Loucy (cell line): ENCODE data around the gene WDR43.

Experiments used
- H2AFZ ChIP-seq: fragments of 200-600 bp; sonication (generic); 2 replicates; pipeline ENCODE4 v1.6.0; 2016; ENCODE audit warnings: antibody characterized with exemption, mild to moderate bottlenecking, low read length, moderate library complexity
- H3F3A ChIP-seq: fragments of 200-600 bp; 2 replicates; pipeline ENCODE4 v1.6.0; 2016; ENCODE audit warnings: antibody characterized with exemption, low read depth, mild to moderate bottlenecking
- H3K27me3 ChIP-seq: fragments of 200-600 bp; sonication (generic); 2 replicates; pipeline ENCODE4 v1.6.1; 2014; ENCODE audit warnings: low read length, mild to moderate bottlenecking; ENCODE audit not compliant: insufficient read depth, poor library complexity, severe bottlenecking
- H3K36me3 ChIP-seq: fragments of 200-600 bp; sonication (generic); 2 replicates; pipeline ENCODE4 v1.6.1; 2016; ENCODE audit warnings: low read length; ENCODE audit not compliant: insufficient read depth
- H3K4me1 ChIP-seq: fragments of 200-600 bp; sonication (generic); 2 replicates; pipeline ENCODE4 v1.5.1; 2014; ENCODE audit warnings: low read length, mild to moderate bottlenecking; ENCODE audit not compliant: insufficient read depth, poor library complexity, severe bottlenecking
- H3K4me2 ChIP-seq: fragments of 200-600 bp; sonication (generic); 2 replicates; pipeline ENCODE4 v1.6.0; 2014; ENCODE audit warnings: antibody characterized with exemption, low read length, low read depth, mild to moderate bottlenecking; ENCODE audit not compliant: poor library complexity, severe bottlenecking
- H3K4me3 ChIP-seq: fragments of 200-600 bp; sonication (generic); 2 replicates; pipeline ENCODE4 v1.5.1; 2014; ENCODE audit warnings: low read length, mild to moderate bottlenecking, mixed read lengths; ENCODE audit not compliant: poor library complexity, severe bottlenecking
- H3K79me2 ChIP-seq: fragments of 200-600 bp; sonication (generic); 2 replicates; pipeline ENCODE4 v1.6.1; 2014; ENCODE audit warnings: low read length; ENCODE audit not compliant: insufficient read depth
- H3K9ac ChIP-seq: fragments of 200-600 bp; sonication (generic); 2 replicates; pipeline ENCODE4 v1.6.0; 2014; ENCODE audit warnings: mild to moderate bottlenecking, low read depth, low read length, moderate library complexity; ENCODE audit not compliant: poor library complexity, severe bottlenecking
- H3K9me2 ChIP-seq: fragments of 200-600 bp; sonication (generic); replicated peaks from 2 replicates; pipeline ENCODE4 v1.6.1; 2016; ENCODE audit warnings: low read depth, low read length, mixed read lengths
- H3K9me3 ChIP-seq: fragments of 200-600 bp; sonication (generic); 2 replicates; pipeline ENCODE4 v1.6.1; 2014; ENCODE audit warnings: mild to moderate bottlenecking, antibody characterized with exemption, low read length, low read depth; ENCODE audit not compliant: insufficient read depth
- H4K20me1 ChIP-seq: fragments of 200-600 bp; sonication (generic); 2 replicates; pipeline ENCODE4 v1.6.0; 2014; ENCODE audit warnings: antibody characterized with exemption, low read length, mild to moderate bottlenecking; ENCODE audit not compliant: insufficient read depth, poor library complexity, severe bottlenecking
- EZH2phosphoT487 ChIP-seq: fragments of 200-600 bp; IDR thresholded peaks from 2 replicates; pipeline ENCODE4 v1.6.1; 2018; ENCODE audit warnings: antibody characterized with exemption, mild to moderate bottlenecking, moderate library complexity, borderline replicate concordance
- TF ChIP-seq, protein P1 (sequence below): fragments of 200-600 bp; sonication (generic); conservative IDR thresholded peaks from 2 replicates; pipeline ENCODE4 v1.5.1; 2014; ENCODE audit warnings: mild to moderate bottlenecking, antibody characterized with exemption, low read length

Gene WDR43

DNA sequence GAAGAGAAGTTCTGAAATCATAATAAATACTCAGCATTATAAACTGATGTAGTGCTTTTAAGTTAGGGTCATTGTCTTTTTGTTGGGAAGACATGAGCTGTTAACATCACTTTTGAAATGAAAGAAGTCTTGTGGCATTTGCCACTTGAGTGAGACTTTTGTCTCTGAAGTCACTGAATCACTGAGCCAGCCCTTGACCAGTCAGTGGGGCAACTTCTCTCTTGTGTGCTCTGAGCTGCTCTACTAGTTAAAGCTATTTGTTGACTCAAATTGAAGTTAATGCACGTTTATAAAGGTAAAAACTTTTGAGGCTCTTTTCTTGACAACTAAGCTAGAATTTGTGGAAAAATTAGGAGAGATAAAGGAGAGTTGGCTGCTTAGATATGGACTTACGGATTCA is 6.7 kb downstream of the WDR43 start:
- Histone ChIP-seq H3K79me2 (peaks cover 95% of the 10 kb centered on the region), H3F3A (no peaks in the 10 kb centered on the region), H3K4me2 (peak overlapping the region; percentile 95), H2AFZ (no peak overlapping the region), H3K9me3 (no peaks in the 10 kb centered on the region), H3K27me3 (no peaks in the 10 kb centered on the region), H3K36me3 (peaks cover 45% of the 10 kb centered on the region; the same call in 1 of the 2 replicates), H3K4me1 (peaks cover 44% of the 10 kb centered on the region), H3K9ac (no peak overlapping the region), H3K9me2 (no peaks in the 10 kb centered on the region), H4K20me1 (peaks cover 92% of the 10 kb centered on the region), H3K4me3 (no peak overlapping the region)
- TF ChIP-seq, protein P1, sequence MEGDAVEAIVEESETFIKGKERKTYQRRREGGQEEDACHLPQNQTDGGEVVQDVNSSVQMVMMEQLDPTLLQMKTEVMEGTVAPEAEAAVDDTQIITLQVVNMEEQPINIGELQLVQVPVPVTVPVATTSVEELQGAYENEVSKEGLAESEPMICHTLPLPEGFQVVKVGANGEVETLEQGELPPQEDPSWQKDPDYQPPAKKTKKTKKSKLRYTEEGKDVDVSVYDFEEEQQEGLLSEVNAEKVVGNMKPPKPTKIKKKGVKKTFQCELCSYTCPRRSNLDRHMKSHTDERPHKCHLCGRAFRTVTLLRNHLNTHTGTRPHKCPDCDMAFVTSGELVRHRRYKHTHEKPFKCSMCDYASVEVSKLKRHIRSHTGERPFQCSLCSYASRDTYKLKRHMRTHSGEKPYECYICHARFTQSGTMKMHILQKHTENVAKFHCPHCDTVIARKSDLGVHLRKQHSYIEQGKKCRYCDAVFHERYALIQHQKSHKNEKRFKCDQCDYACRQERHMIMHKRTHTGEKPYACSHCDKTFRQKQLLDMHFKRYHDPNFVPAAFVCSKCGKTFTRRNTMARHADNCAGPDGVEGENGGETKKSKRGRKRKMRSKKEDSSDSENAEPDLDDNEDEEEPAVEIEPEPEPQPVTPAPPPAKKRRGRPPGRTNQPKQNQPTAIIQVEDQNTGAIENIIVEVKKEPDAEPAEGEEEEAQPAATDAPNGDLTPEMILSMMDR: no peak
- TF ChIP-seq EZH2phosphoT487: no peak

- H3K4me1 ChIP-seq: peaks cover 37% of the 10 kb centered on the region
- H3K79me2 ChIP-seq: peaks cover 95% of the 10 kb centered on the region
- peaks cover 89% of the 10 kb centered on the region for H4K20me1 ChIP-seq
- no peak overlapping the region for H3K9ac ChIP-seq
- no peak overlapping the region for H3K4me2 ChIP-seq
- H3F3A ChIP-seq: no peaks in the 10 kb centered on the region
- no peaks in the 10 kb centered on the region for H3K9me2 ChIP-seq
- H2AFZ ChIP-seq: no peak overlapping the region
- TF ChIP-seq EZH2phosphoT487: no peak
- TF ChIP-seq, protein P1: no peak
- H3K4me3 ChIP-seq: no peak overlapping the region
- peaks cover 51% of the 10 kb centered on the region for H3K36me3 ChIP-seq
- no peaks in the 10 kb centered on the region for H3K9me3 ChIP-seq
- H3K27me3 ChIP-seq: no peaks in the 10 kb centered on the region
These were observed 7.4 kb downstream of the WDR43 start for GRCh38 chr2:28901841-28902240.

DNA sequence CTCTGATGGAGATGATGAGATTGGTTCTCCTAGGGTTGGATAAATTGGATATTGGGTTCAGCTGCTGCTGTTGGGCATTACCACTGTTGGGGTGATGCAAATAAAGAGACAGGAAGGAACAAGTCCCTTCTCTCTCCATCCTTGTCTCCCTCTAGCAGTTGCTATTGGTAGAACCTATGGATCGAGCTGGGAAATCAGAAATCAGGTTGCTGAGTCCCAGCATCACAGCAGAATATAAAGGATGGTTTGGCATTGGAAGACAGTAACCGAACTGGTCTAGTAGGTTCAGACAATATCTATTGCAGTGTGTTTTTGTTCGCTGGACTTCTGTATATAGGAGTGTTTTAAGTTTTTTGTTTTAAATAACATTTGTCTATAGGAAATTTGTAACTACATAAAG is 8.1 kb downstream of the WDR43 start:
- Histone ChIP-seq H3K4me2 (no peak overlapping the region), H3K9me3 (no peaks in the 10 kb centered on the region), H3K9me2 (no peaks in the 10 kb centered on the region), H3K4me1 (peaks cover 30% of the 10 kb centered on the region), H3K79me2 (peaks cover 87% of the 10 kb centered on the region), H3K4me3 (no peak overlapping the region), H3K36me3 (peaks cover 59% of the 10 kb centered on the region), H3F3A (no peaks in the 10 kb centered on the region), H3K9ac (no peak overlapping the region), H2AFZ (no peak overlapping the region), H3K27me3 (no peaks in the 10 kb centered on the region), H4K20me1 (peaks cover 83% of the 10 kb centered on the region)
- no peak for TF ChIP-seq EZH2phosphoT487
- TF ChIP-seq, protein P1: no peak
